Activated T-cell treated with anti-CD3 and anti-CD28 coated beads, Interleukin-2, amount 50 U/mL, for 1 hour (primary cell): ENCODE measurements around the gene EHD1.

Source experiments
- DNase-seq: peaks from one replicate; pipeline ENCODE4 v3.0.0-alpha.2; 2020

The EHD1 gene

DNA sequence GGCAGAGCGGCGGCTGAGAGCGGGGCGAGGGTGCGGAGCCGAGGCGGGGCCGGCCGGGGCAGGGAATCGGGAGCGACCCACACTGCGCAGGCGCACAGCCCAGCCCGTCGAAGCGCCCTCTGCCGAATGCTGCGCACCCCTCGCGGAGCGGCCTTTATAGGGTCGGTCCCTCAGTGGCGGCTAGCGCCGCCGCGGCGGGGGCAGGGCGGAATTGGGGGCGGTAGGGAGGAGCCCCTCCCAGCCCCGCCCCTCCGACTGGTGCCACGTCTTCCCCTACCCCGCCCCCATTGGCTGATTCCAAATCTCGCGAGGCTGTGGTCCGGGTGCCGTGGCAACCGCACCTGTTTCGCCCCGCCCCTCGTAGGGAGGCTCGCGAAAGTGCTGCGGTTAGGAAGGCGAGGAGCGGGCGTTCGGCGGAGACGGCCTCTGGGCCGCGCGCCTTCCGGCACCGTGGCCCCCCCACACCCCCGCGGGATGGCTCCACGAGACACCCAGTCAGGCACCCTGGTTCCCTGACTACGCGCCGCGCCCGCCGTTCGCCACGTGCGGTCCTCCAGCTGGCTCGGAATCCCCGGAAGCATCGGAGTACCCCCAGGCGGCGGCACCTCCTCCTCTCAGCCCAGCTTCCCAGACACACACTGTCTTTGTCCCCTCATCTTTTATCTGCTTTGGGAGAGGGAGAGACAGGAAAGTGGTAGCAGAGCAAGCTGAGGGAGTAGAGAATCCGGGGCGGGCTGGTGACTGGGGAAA, at the start of gene EHD1:
EHD1 (minus strand) TSS at position 128 of the 750 bp plus-strand sequence. CDS start 157 bp downstream, outside the sequence.
- DNase-seq: peak; percentile 99

DNA sequence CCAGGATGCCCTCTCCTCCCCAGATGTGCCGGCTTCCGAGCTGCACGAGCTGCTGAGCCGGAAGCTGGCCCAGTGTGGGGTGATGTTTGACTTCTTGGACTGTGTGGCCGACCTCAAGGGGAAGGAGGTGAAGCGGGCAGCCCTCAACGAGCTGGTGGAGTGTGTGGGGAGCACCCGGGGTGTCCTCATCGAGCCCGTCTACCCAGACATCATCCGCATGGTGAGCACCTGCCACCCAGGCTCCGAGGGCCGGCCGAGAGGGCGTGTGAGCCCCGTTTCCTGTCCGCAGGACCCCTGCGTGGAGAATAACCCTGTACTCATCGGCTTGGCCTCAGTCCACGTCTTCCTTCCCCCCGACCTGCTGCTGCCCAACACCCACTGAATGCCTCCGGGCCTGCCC, 48.3 kb upstream of the EHD1 start:
- DNase-seq: no peak

- no peak for DNase-seq
These were observed 47.4 kb upstream of the EHD1 start for GRCh38 chr11:64925536-64926436.

DNA sequence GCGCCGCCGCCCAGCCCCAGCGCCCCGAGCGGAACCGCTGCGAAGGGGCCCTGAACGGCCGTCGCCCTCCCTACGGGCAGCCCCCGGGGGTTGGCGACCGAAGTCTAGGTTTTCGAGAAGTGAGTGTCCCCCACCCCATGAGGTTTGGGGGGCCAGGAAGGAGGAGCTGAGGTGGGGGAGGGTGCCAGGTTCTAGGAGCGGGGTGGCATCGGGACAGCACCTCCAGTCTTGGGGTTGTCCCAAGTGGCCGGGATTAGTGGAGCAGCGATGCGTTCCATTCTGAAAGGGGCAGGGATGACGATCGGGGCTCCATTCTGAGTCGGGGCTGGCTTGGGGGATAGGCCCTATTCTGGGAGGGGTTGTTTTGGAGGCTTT, 46.5 kb upstream of the EHD1 start:
- DNase-seq: no peak

- DNase-seq: peak; percentile 91
These were observed 45.8 kb upstream of the EHD1 start, which contains the start of gene PPP2R5B for GRCh38 chr11:64923944-64924909. TSS of gene PPP2R5B (plus strand) at chr11:64924689. CDS start at chr11:64925735, 1,046 bp downstream.

- DNase-seq: no peak
These were observed 44.8 kb upstream of the EHD1 start for GRCh38 chr11:64923151-64923661.

DNA sequence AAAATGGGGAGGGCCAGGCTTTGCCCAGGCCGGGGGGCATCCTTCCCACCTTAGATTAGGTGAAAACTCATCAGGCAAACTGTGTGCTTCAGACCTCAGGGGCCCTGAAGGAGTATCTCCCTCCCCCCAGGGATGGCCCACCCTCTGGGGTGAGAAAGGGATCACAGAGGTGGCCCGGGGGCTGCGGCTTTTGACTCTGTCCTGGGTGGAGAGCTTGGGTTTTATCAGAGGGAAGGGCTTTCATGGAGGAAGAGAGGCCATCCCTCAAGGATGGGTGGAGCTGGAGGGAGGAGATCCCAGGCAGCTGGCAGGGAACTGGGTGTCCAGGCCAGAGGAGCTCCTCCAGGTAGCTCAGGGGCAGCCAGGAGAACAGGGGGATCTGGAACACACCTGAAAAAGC, 43.0 kb upstream of the EHD1 start:
- no peak for DNase-seq

DNA sequence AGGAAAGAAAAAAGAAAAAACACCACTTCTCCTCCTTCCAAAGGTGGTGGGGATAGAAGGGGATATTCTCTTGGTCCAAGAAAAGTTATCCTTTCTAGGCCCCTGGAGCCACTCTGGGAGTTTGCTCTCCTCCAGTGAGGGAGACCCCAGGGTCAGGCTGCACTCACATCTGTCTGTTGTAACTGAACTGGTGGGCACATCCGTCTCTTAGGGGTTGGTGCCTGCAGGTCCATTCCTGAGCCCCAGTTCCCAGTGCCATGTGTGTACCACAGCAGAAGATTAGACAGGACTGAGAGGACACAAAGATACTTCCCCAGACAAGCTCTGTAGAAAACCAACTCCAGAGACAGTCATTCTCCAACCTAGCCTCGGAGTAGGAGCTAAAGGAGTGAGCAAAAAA, 41.7 kb upstream of the EHD1 start:
- DNase-seq: no peak

DNA sequence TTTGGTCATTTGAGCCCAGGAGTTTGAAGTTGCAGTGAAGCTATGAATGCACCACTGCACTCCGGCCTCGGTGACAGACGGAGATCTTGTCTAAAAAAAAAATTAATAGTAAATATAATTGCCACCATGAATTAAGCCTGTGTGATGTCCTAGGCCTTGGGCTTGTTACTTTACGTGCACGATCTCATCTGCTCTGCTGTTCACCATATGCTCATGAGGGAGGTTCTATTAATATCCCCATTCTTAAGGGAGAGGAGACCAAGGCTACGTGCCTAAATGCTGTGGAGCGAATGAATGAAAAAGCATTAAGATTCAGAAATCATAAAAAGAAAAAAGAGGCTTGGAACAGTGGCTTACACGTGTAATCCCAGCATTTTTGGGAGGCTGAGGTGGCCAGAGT, 41.2 kb upstream of the EHD1 start:
- no peak for DNase-seq

- DNase-seq: no peak
These were observed 39.6 kb upstream of the EHD1 start for GRCh38 chr11:64918017-64918416.

GRCh38 chr11:64917663-64917995, 39.2 kb upstream of the EHD1 start:
- DNase-seq: no peak

DNA sequence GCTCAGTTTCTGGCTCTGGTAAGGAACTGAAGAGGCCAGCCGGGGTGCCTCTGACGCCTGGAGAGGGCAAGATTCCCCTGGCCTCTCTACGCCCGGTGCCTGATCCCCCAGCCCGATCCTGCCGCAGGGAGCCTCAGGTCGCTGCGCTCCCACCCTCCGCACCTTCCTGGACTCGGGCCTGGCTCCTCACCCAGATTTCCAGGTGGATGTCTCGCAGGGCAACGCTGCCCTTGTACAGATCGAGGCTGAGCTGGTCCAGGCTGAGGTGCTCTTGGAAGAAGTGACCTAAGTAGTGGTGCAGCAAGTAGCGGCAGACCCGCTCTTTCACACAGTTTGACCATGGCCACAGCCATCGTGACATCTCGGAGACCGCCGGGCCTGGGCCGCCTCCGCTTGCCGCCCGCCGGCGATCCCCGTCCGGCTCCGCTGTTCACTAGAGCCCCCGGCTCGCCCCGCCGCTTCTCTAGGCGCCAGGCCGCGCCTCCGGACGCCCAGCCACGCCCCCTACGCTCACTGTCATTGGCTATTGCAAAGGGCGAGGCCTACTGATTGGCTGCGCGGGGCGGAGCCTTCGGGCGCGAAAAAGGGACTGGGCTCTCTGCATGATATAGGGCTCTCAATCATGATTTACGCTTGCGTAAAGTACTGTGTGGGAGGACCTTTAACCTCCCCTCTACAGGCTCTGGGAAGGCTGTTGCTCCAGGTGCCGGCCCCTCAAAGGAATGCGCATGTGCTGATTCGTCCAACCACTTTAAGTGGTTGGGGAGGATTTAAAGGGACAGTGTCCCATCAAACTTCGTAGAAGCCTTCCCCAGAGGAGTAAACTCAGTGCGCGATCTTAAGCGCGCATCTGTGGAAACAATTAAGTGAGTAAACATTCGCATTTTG, 38.6 kb upstream of the EHD1 start, which contains the start of gene ATG2A:
ATG2A (minus strand) TSS at position 435 of the 888 bp plus-strand sequence; CDS start at position 361, 74 bp downstream.
- peak; percentile 98 for DNase-seq

- DNase-seq: no peak
These were observed 37.8 kb upstream of the EHD1 start for GRCh38 chr11:64916040-64916774.

DNA sequence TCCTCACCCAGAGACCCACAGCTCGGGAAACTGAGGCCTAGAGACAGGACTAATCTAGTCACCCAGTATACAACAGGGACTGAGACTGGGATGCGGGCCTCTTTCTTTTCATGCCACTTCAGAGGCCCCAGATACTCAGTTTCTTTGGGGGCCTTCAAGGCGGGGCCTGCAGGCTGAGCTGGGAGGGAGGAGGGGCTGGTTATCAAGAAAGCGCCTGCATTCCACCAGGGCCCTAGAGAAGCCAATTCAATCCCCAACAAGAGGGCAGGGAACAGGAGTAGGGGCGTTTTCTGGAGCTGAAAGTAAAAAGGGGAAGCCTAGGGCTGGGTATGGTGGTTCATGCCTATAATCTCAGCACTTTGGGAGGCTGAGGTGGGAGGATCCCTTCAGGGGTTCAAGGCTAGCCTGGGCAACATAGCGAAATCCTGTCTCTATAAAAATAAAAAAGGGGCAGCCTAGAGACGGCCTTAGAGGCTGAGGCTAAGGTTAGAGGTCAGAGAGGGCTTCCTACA, 37.0 kb upstream of the EHD1 start:
- no peak for DNase-seq

DNA sequence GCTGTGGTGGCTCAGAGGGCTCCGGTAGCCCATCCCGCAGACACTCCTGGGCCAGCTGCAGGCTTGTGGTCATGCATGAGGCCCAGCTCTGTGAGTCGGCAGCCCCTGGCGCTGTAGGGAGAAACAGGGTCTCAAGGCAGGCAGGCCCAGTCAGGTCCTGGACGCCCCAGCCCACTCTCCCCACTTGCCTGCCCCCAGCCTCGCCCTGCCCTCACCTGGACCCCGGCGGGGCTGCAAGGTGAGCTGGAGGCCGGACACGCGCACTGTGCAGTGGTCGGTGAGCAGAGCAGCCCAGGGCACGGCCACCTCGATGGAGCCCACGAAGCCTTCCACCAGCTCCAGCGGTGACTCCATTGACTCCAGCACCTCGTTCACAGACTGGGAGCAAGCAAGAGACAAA, 35.7 kb upstream of the EHD1 start:
- no peak for DNase-seq

DNA sequence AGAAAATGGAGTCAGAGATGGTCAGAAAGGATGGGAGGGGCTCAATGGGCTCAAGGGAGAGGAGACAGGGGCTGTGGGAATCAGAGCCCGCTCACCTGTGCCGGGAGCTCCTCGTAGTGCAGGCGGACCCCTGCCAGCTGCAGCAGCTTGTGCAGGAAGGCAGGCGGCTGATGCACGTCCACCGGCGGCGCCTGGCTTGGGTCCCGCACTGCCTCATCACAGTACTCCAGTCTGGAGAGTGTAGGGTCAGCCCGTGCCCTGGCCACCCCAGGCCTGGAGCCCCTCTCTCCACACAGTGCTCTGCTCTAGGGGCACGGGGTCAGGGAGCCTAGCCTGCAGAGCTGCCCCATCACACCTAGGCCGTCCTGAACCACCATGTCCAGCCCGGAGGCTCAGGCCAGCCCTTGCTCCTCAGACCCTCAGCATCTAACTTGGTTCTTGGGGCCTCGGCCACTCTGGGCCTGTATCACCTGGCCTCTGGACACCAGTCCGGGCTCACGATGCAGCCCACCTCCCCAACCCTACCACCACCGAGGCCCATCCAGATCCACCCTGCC, 34.8 kb upstream of the EHD1 start:
- DNase-seq: no peak

DNA sequence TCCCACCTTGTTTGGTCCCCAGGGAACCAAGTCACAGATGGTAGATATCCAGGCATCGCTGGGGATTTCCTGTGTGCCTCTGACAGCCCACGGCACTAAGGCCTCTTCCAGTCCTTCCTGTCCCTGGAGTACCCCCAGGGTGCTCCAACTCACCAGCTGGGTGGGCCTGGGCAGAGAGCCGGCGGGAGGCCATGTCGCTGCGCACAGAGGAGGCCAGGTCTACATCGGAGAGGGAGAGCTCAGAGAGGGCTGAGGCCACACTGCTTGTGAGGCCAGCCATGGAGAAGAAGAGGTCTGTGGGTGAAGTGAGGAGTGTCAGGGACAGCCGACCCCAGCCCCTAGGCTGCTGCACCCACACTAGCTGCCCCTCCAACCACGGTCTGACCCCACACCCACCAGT, 33.3 kb upstream of the EHD1 start:
- DNase-seq: no peak

GRCh38 chr11:64911142-64911541, 32.7 kb upstream of the EHD1 start:
- no peak for DNase-seq

- DNase-seq: no peak
These were observed 32.2 kb upstream of the EHD1 start for GRCh38 chr11:64910451-64911093.
